GM18520 (cell line): ENCODE data around the gene FBLN2.

Experiments used
- ATAC-seq: cut with Tn5 transposase; IDR thresholded peaks from one replicate; pipeline ENCODE4 v1.9.1; 2021; ENCODE audit not compliant: unreplicated experiment

Gene FBLN2

GRCh38 chr3:13617981-13618380 is 69.1 kb downstream of the FBLN2 start:
- no peak for ATAC-seq

- no peak for ATAC-seq
Observed at GRCh38 chr3:13618836-13619235, 69.9 kb downstream of the FBLN2 start.

- ATAC-seq, result no peak
Observed at GRCh38 chr3:13619661-13620230, 70.8 kb downstream of the FBLN2 start.

- ATAC-seq, result no peak
Observed at GRCh38 chr3:13620281-13620680, 71.4 kb downstream of the FBLN2 start.

GRCh38 chr3:13620776-13621365 is 71.9 kb downstream of the FBLN2 start:
- no peak for ATAC-seq

- ATAC-seq, result no peak
Observed at GRCh38 chr3:13621381-13622221, 72.7 kb downstream of the FBLN2 start.

GRCh38 chr3:13622356-13622755 is 73.4 kb downstream of the FBLN2 start:
- ATAC-seq, result no peak

GRCh38 chr3:13623101-13623654 is 74.3 kb downstream of the FBLN2 start:
- no peak for ATAC-seq

GRCh38 chr3:13624021-13624420 is 75.1 kb downstream of the FBLN2 start:
- no peak for ATAC-seq

GRCh38 chr3:13624671-13625125 is 75.8 kb downstream of the FBLN2 start:
- ATAC-seq, result no peak

- no peak for ATAC-seq
Observed at GRCh38 chr3:13626396-13626795, 77.5 kb downstream of the FBLN2 start.

- no peak for ATAC-seq
Observed at GRCh38 chr3:13626915-13627460, 78.1 kb downstream of the FBLN2 start.

- ATAC-seq, result no peak
Observed at GRCh38 chr3:13627681-13628080, 78.8 kb downstream of the FBLN2 start.

GRCh38 chr3:13628432-13628831 is 79.5 kb downstream of the FBLN2 start:
- no peak for ATAC-seq

- ATAC-seq, result no peak
Observed at GRCh38 chr3:13628841-13629551, 80.1 kb downstream of the FBLN2 start.

GRCh38 chr3:13629644-13630043 is 80.7 kb downstream of the FBLN2 start:
- no peak for ATAC-seq

GRCh38 chr3:13631256-13631655 is 82.3 kb downstream of the FBLN2 start:
- ATAC-seq, result no peak

- no peak for ATAC-seq
Observed at GRCh38 chr3:13633176-13633575, 84.3 kb downstream of the FBLN2 start.

- ATAC-seq, result no peak
Observed at GRCh38 chr3:13634151-13634550, 85.2 kb downstream of the FBLN2 start.

GRCh38 chr3:13634615-13635014 is 85.7 kb downstream of the FBLN2 start:
- no peak for ATAC-seq

- no peak for ATAC-seq
Observed at GRCh38 chr3:13636186-13636585, 87.3 kb downstream of the FBLN2 start.
